Fibroblast of lung (primary cell): ENCODE data around the gene SLC27A1.

ENCODE experiments used
- CTCF ChIP-seq, 2 donors: IDR thresholded peaks in 1 of 2; conservative IDR thresholded peaks in 1 of 2; 1 replicate in 1 of 2; 2 replicates in 1 of 2; pipeline ENCODE4 v1.5.1; 2011 to 2012; ENCODE audit warnings: low read length in 2 of 2, control low read depth in 1 of 2, inconsistent platforms in 1 of 2, low read depth in 1 of 2, mild to moderate bottlenecking in 1 of 2
- EZH2 ChIP-seq: IDR thresholded peaks from 2 replicates; pipeline ENCODE4 v1.5.1; 2012; ENCODE audit warnings: low read length, control low read depth, mild to moderate bottlenecking; ENCODE audit errors: missing control alignments

- no peak for TF ChIP-seq CTCF (conservative IDR thresholded peaks at IDR 0.05 in 1 of 2, IDR thresholded peaks at IDR 0.05 in 1 of 2; ENCODE audit: low read depth in 1 of 2, low read length in 2 of 2)
- no peak for TF ChIP-seq EZH2
Measured at GRCh38 chr19:17499648-17500446, 29.5 kb downstream of the SLC27A1 start.
